IMR-90 (cell line): Measurements from ENCODE around the gene INPP4A. TPM values are rescaled to one million over a fixed set of nuclear protein-coding genes. Genes with fewer than 3 reads are reported as not detected.

Experiments used
- ATAC-seq: fragments of 200-7000 bp; cut with Tn5 transposase; 2 replicates; pipeline ENCODE4 v1.9.1; 2020; ENCODE audit warnings: low read depth, mild to moderate bottlenecking, moderate library complexity
- BruUV-seq: library from RNA; stranded (reverse); fragments of 400-500 nt; replicated peaks from 2 replicates; lab custom pipeline; 2021; lab: Mats Ljungman, UMichigan
- CTCF ChIA-PET: fragments of 300-600 bp; formaldehyde crosslinking; extraction: SDS; loops from one replicate; lab custom pipeline; 2021; ENCODE audit warnings: antibody characterized with exemption; lab: Yijun Ruan, JAX
- POLR2A ChIA-PET: fragments of 300-600 bp; sonication (Branson Sonifier 250); formaldehyde crosslinking; loops from one replicate; lab custom pipeline; 2022; ENCODE audit warnings: antibody characterized with exemption; ENCODE audit not compliant: unreplicated experiment; lab: Charles Lee
- DNase-seq: peaks from one replicate; pipeline ENCODE4 v3.0.0; 2013
- H2AFZ ChIP-seq: replicated peaks from 2 replicates; pipeline ENCODE3; 2013; ENCODE audit warnings: low read length, mild to moderate bottlenecking; ENCODE audit not compliant: poor library complexity
- H2AK5ac ChIP-seq: 2 replicates; pipeline ENCODE4 v1.6.1; 2013; ENCODE audit warnings: low read depth, low read length, inconsistent platforms
- H2AK9ac ChIP-seq: replicated peaks from 2 replicates; pipeline ENCODE3; 2013; ENCODE audit warnings: mild to moderate bottlenecking, low read depth, low read length, moderate library complexity; ENCODE audit not compliant: poor library complexity
- H2BK120ac ChIP-seq: 2 replicates; pipeline ENCODE4 v1.6.1; 2013; ENCODE audit warnings: low read depth, low read length, inconsistent platforms
- H2BK15ac ChIP-seq: 3 replicates; pipeline ENCODE4 v1.6.1; 2013; ENCODE audit warnings: low read depth, low read length, inconsistent platforms
- H2BK20ac ChIP-seq: 2 replicates; pipeline ENCODE4 v1.6.1; 2013; ENCODE audit warnings: low read depth, mild to moderate bottlenecking, inconsistent platforms, low read length, moderate library complexity
- H2BK5ac ChIP-seq: 2 replicates; pipeline ENCODE4 v1.6.1; 2013; ENCODE audit warnings: mild to moderate bottlenecking, low read depth, low read length, inconsistent platforms; ENCODE audit not compliant: poor library complexity, severe bottlenecking
- H3K14ac ChIP-seq: replicated peaks from 2 replicates; pipeline ENCODE4 v1.6.1; 2013; ENCODE audit warnings: low read depth, low read length, inconsistent platforms
- H3K18ac ChIP-seq: 2 replicates; pipeline ENCODE4 v1.6.1; 2013; ENCODE audit warnings: low read depth, low read length, control low read depth
- H3K23ac ChIP-seq: 2 replicates; pipeline ENCODE4 v1.6.1; 2013; ENCODE audit warnings: low read depth, low read length, inconsistent platforms
- H3K27ac ChIP-seq: 2 replicates; pipeline ENCODE4 v1.5.1; 2013; ENCODE audit warnings: mild to moderate bottlenecking, control low read depth, low read length; ENCODE audit not compliant: insufficient read depth
- H3K27me3 ChIP-seq: 2 replicates; pipeline ENCODE4 v1.6.1; 2013; ENCODE audit warnings: low read length; ENCODE audit not compliant: control insufficient read depth, insufficient read depth
- H3K36me3 ChIP-seq: 2 replicates; pipeline ENCODE4 v1.6.1; 2013; ENCODE audit warnings: low read length, mixed read lengths; ENCODE audit not compliant: control insufficient read depth, insufficient read depth
- H3K4ac ChIP-seq: 2 replicates; pipeline ENCODE4 v1.6.1; 2013; ENCODE audit warnings: low read depth, low read length, inconsistent platforms
- H3K4me1 ChIP-seq: 2 replicates; pipeline ENCODE4 v1.6.1; 2013; ENCODE audit warnings: low read length, mixed read lengths; ENCODE audit not compliant: control insufficient read depth, insufficient read depth
- H3K4me2 ChIP-seq: 2 replicates; pipeline ENCODE4 v1.6.1; 2013; ENCODE audit warnings: low read depth, mild to moderate bottlenecking, control low read depth, low read length, moderate library complexity
- H3K4me3 ChIP-seq: 2 replicates; pipeline ENCODE4 v1.5.1; 2013; ENCODE audit warnings: low read depth, mild to moderate bottlenecking, control low read depth, low read length, moderate library complexity; ENCODE audit not compliant: insufficient read depth
- H3K56ac ChIP-seq: 2 replicates; pipeline ENCODE4 v1.6.1; 2013; ENCODE audit warnings: low read length, inconsistent platforms; ENCODE audit not compliant: insufficient read depth; ENCODE audit errors: extremely low read depth
- H3K79me1 ChIP-seq, 2 experiments: 2 replicates each; pipeline ENCODE4 v1.6.1; 2013; ENCODE audit warnings: low read length in 2 of 2, inconsistent platforms in 1 of 2, low read depth in 1 of 2
- H3K9ac ChIP-seq: 2 replicates; pipeline ENCODE4 v1.6.1; 2013; ENCODE audit warnings: low read depth, low read length, control low read depth
- H3K9me1 ChIP-seq: 2 replicates; pipeline ENCODE4 v1.6.1; 2013; ENCODE audit warnings: low read length, inconsistent platforms; ENCODE audit not compliant: insufficient read depth
- H3K9me3 ChIP-seq: 2 replicates; pipeline ENCODE4 v1.6.1; 2013; ENCODE audit warnings: low read length; ENCODE audit not compliant: control insufficient read depth, insufficient read depth
- H4K20me1 ChIP-seq: 2 replicates; pipeline ENCODE4 v1.6.1; 2013; ENCODE audit warnings: low read length, inconsistent platforms; ENCODE audit not compliant: insufficient read depth
- H4K5ac ChIP-seq: 2 replicates; pipeline ENCODE4 v1.6.1; 2013; ENCODE audit warnings: mild to moderate bottlenecking, low read depth, low read length, control low read depth
- H4K8ac ChIP-seq, 2 experiments: 2 replicates each; pipeline ENCODE4 v1.6.1; 2013; ENCODE audit warnings: low read depth in 2 of 2, low read length in 2 of 2, control low read depth in 1 of 2, inconsistent platforms in 1 of 2
- H4K91ac ChIP-seq: 2 replicates; pipeline ENCODE4 v1.6.1; 2013; ENCODE audit warnings: low read depth, low read length, inconsistent platforms; ENCODE audit not compliant: insufficient read depth
- RFX5 ChIP-seq: IDR thresholded peaks from 2 replicates; pipeline ENCODE4 v1.8.0; 2012; ENCODE audit warnings: low read depth, mild to moderate bottlenecking, low read length, moderate library complexity
- WGBS, 2 experiments: methylation state at CpG; one replicate each; pipeline versions ENCODE4 v1.1.5 to v1.1.7; 2013; ENCODE audit warnings: missing lambda C conversion rate in 2 of 2; ENCODE audit not compliant: insufficient read length in 1 of 2; ENCODE audit errors: extremely low coverage in 2 of 2; 5-methylcytosine and 5-hydroxymethylcytosine counted together
- dilution Hi-C: fragments of 300-500 bp; cut with HindIII; formaldehyde crosslinking; loops from one replicate; pipeline ENCODE4 v1.14.3; 2018; ENCODE audit warnings: low sequenced_read_pairs; ENCODE audit not compliant: unreplicated experiment
- in situ Hi-C: fragments of 300-500 bp; cut with MboI; formaldehyde crosslinking; loops from 3 replicates; pipeline ENCODE4 v1.14.3; 2019; ENCODE audit warnings: low sequenced_read_pairs, inconsistent platforms, mixed read lengths
- intact Hi-C: fragments of 100-400 bp; cut with micrococcal nuclease; formaldehyde crosslinking; loops from 2 replicates; pipeline ENCODE4 v1.10.0; 2022
- polyA plus RNA-seq, 3 experiments: library from polyadenylated mRNA; depleted of rRNA; stranded (reverse); fragments of >200 nt; gene quantifications; 2 replicates each; pipeline ENCODE4 v1.2.3, GENCODE V29; 2012; ENCODE audit warnings: low replicate concordance in 1 of 3
- total RNA-seq: library from RNA; depleted of rRNA; stranded (reverse); fragments of >200 nt; gene quantifications from 2 replicates; pipeline ENCODE4 v1.2.3, GENCODE V29; 2012
- TF ChIP-seq, protein P1 (sequence below): fragments of 150-350 bp; IDR thresholded peaks from 2 replicates; pipeline ENCODE4 v1.6.1; 2017; ENCODE audit warnings: mild to moderate bottlenecking, antibody characterized with exemption, low read length, low read depth

INPP4A gene
- total and polyA plus RNA-seq, 2 of the 4 experiments (the other 2 are of a cell fraction): 14.5 to 27.1 TPM

DNA sequence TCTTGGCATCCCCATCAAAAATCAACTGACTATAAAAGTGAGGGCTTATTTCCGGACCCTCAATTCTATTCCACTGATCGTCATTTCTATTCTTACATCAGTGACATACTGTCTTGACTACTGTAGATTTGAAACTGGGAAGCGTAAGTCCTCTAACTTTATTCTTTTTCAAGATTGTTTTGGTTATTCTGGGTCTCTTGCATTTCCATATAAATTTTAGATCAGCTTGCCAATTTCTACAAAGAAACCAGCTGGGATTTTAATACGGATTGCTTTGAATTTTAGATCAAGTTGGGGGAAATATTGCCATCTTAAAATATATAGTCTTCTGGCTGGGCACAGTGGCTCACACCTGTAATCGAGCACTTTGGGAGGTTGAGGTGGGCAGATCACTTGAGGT is 17.9 kb upstream of the INPP4A start:
- Histone ChIP-seq H2AK5ac (no peak overlapping the region), H3K9me3 (no peaks in the 10 kb centered on the region), H3K4me3 (no peak overlapping the region), H3K9me1 (no peaks in the 10 kb centered on the region), H3K36me3 (no peaks in the 10 kb centered on the region), H4K8ac (no peak overlapping the region), H3K9ac (no peak overlapping the region), H4K5ac (no peak overlapping the region), H3K23ac (no peak overlapping the region), H3K4me1 (no peaks in the 10 kb centered on the region), H3K27me3 (peaks cover 12% of the 10 kb centered on the region), H4K91ac (no peak overlapping the region), H2BK5ac (no peak overlapping the region), H4K20me1 (no peaks in the 10 kb centered on the region), H2BK20ac (no peak overlapping the region), H2AK9ac (no peak overlapping the region), H2BK15ac (no peak overlapping the region), H3K4ac (no peak overlapping the region), H3K27ac (no peak overlapping the region), H3K18ac (no peak overlapping the region), H3K56ac (no peak overlapping the region), H3K14ac (no peak overlapping the region), H2BK120ac (no peak overlapping the region), H3K4me2 (no peak overlapping the region), H3K79me1 (no peaks in the 10 kb centered on the region), H2AFZ (no peak overlapping the region)
- no TSS peak for BruUV-seq
- TF ChIP-seq RFX5: no peak
- TF ChIP-seq, protein P1, sequence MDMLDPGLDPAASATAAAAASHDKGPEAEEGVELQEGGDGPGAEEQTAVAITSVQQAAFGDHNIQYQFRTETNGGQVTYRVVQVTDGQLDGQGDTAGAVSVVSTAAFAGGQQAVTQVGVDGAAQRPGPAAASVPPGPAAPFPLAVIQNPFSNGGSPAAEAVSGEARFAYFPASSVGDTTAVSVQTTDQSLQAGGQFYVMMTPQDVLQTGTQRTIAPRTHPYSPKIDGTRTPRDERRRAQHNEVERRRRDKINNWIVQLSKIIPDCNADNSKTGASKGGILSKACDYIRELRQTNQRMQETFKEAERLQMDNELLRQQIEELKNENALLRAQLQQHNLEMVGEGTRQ: no peak
- ChIA-PET CTCF (interaction anchor here (0.6 kb wide), 1 partner anchor 1644 kb away, joined by 3 read pairs; no protein-coding TSS in a partner anchor), POLR2A (no interaction called here)
- dilution Hi-C loops (no loop called here), in situ Hi-C loops (no loop called here), intact Hi-C loops (no loop called here)
- ATAC-seq: no peak
- no CpG with 5 or more reads among the region's 5 CpGs for WGBS, 2 experiments
- DNase-seq: no peak
